NCI-H510A treated with DMSO at 0.1 percent for 48 hours (cell line): Measurements from ENCODE around the gene CDH1.
"Not testable (repeated sequence)": the region's sequence is repeated elsewhere in the genome, so short reads cannot be mapped to it uniquely, and the experiment has no call there.

ENCODE experiments used
- DNase-seq: peaks from one replicate; lab custom pipeline; 2025; lab: John Stamatoyannopoulos, UW

CDH1 gene

DNA sequence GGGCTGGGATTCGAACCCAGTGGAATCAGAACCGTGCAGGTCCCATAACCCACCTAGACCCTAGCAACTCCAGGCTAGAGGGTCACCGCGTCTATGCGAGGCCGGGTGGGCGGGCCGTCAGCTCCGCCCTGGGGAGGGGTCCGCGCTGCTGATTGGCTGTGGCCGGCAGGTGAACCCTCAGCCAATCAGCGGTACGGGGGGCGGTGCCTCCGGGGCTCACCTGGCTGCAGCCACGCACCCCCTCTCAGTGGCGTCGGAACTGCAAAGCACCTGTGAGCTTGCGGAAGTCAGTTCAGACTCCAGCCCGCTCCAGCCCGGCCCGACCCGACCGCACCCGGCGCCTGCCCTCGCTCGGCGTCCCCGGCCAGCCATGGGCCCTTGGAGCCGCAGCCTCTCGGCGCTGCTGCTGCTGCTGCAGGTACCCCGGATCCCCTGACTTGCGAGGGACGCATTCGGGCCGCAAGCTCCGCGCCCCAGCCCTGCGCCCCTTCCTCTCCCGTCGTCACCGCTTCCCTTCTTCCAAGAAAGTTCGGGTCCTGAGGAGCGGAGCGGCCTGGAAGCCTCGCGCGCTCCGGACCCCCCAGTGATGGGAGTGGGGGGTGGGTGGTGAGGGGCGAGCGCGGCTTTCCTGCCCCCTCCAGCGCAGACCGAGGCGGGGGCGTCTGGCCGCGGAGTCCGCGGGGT, at the start of gene CDH1:
Gene CDH1 (plus strand): TSS at position 247 of the 684 bp plus-strand sequence. CDS start 124 bp downstream, at position 371.
- DNase-seq: peak; percentile 78

DNA sequence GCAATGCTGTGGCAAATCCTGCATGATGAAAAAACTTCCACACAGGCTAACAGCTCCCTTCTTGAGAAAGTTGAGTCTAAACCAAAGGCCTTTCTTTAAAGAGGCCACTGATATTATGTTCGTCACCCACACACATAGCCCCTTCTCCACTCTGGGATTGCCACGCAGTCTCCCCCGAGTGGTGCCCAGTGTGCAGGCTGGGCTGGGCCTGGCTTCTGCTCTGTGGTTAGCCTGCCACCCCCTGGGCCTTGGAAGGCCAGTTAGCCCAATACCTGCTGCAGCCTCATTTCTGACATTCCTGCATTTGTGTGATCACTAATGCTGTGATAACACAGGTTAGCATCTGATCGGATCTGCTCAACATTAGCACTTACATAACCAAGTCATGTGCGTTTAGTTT, 47.2 kb upstream of the CDH1 start:
- no peak for DNase-seq

DNA sequence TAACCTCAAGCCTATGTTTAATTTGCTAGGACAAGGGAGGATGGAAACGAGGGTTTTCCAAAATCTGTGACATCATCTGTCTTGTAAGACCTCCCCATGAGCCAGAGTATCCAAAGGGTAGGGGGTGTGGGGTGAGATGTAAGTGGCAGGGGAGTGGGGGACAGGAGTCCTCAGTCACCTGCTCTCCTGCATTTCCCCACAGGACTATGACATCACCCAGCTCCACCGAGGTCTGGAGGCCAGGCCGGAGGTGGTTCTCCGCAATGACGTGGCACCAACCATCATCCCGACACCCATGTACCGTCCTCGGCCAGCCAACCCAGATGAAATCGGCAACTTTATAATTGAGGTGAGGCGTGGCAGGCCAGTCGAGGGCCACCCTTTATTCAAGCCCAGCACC, 41.5 kb upstream of the CDH1 start:
- DNase-seq: no peak

DNA sequence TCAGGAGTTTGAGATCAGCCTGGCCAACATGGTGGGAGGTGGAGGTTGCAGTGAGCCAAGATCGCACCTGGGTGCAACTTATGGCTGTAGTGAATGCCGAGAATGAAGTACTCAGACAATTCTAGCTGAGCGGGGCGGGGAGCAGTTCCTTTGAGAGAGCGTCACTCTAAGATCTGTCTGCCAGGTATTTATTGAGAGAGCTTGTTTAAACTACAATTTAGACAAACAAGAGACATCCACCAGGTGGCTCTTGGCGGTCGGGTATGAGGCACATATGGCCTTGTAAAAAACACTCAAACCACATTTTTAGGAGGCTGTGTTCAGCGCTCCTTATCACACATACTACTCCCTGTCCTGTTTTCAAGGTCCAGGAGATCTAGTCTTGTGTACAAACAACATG, 40.6 kb upstream of the CDH1 start:
- peak; percentile 49 for DNase-seq

DNA sequence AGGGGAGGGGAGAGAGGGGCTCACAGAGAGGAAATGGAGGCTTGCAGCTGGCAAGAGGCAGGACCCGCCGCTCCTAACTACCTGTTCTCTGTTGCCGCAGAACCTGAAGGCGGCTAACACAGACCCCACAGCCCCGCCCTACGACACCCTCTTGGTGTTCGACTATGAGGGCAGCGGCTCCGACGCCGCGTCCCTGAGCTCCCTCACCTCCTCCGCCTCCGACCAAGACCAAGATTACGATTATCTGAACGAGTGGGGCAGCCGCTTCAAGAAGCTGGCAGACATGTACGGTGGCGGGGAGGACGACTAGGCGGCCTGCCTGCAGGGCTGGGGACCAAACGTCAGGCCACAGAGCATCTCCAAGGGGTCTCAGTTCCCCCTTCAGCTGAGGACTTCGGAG, 39.0 kb upstream of the CDH1 start:
- no peak for DNase-seq

DNA sequence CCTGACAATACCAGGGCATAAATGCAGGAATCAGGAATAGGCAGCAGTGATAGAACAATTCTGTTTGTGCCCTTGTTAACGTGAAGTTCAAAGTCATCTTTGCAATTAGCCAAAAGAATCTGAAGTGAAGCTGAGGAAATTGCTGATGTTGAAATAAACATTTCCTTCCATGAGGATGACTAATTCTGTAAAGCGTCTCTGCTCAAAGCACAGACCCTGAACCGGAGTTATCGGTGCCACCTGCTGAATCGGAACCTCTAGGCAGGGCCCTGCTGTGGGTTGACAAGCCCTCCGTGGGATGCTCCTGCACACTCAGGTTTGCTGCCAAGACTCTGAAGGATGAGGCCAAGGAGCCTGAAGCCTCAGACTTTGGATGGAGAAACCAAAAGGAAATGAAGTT, 37.0 kb upstream of the CDH1 start:
- DNase-seq: no peak

DNA sequence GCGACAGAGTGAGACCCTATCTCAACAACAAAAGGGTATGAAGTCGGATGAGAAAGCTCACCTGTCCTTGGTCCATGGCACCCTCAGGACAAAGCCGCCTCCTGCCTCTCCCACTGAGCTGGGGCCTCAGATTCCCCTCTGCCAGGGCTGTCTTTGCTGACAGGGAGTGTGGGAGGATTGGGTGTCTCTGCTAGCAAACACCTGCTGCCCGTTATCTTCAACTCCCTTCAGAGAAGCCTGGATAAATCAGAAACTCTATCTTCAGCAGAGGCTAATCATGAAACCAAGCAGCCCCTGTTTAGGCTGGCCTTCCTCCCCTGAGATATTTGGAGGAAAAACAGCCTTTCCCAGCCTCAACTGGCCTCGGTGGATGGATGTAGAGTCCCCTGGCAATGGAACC, 36.3 kb upstream of the CDH1 start:
- no peak for DNase-seq

DNA sequence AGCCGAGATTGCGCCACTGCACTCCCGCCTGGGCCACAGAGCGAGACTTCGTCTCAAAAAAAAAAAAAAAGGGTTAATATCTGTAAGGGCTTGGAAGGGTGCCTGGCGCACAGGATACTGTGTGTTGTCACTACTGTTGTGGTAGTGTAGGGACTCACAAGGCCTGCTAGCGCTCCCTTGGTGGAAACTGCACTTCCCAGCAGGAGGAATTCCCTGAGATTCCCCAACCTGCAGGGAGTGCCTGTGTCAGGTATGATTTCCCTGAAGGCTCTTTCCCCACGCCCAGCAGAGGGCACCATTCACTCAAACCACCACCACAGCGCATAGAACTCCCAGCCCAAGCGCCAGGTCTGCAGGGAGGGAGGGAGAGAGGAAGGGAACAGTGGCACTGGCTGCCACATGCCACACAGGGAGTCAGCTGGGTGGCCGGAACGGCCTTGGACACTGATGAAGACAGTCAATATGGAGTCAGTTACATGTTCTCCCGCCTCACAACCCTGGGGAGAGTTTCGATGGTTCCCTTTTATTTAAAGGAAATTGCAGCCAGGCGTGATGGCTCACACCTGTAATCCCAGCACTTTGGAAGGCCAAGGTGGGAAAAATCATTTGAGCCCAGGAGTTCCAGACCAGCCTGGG, 32.7 kb upstream of the CDH1 start:
- peak; percentile 73 for DNase-seq

DNA sequence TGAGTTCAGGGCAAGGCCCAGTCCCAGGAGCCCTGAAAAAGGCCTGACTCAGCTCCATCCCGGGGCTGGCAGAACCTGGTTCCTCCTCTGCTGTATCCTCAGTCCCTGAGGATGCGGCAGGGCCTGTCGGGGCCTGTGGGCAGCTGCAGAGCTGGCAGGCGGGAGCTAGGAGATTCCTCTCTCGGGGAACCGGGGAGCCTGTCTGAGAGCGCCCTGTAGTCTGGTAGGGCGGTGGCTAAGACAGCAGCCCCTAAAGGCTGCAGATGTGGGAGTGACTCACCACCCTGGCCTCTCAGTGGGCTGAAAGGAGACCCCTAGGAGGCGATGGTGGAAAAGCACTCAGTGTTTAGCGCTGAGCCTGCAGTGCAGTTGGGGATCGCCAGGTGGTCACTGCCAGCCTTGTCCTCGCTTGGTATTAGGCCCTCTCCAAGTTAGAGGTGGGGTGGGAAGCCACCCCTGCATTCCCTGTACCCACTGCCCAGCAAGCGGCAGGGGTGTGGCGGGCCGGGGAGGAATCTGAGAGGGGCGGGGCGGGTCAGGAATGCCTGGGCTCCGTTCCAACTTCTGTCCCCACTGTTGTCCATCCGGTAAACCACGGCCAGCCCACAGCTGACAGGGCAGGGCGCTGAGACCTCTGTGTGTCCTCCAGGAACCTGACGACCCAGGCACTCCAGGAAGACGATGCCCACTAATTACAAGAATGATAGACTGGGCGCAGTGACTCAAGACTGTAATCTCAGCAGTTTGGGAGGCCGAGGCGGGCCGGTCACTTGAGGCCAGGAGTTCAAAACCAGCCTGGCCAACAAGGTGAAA, 29.5 kb upstream of the CDH1 start:
- no peak for DNase-seq

DNA sequence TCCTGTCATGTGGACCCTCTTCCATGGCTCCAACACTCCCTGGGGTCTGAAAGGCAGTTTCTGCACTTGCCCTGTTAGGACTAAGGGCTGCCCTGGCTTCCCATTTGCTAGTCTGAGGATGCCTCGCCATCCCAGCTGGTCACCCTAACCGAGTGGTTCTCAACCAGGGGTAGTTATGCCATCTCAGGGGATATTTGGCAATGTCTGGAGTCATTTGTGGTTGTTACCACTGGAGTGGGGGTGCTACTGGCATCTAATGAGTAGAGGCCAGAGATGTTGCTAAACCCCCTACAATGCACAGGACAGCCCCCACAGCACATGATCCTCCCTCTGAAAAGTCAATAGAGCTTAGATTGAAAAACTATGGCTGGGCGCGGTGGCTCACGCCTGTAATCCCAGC, 26.9 kb upstream of the CDH1 start:
- DNase-seq: no peak

DNA sequence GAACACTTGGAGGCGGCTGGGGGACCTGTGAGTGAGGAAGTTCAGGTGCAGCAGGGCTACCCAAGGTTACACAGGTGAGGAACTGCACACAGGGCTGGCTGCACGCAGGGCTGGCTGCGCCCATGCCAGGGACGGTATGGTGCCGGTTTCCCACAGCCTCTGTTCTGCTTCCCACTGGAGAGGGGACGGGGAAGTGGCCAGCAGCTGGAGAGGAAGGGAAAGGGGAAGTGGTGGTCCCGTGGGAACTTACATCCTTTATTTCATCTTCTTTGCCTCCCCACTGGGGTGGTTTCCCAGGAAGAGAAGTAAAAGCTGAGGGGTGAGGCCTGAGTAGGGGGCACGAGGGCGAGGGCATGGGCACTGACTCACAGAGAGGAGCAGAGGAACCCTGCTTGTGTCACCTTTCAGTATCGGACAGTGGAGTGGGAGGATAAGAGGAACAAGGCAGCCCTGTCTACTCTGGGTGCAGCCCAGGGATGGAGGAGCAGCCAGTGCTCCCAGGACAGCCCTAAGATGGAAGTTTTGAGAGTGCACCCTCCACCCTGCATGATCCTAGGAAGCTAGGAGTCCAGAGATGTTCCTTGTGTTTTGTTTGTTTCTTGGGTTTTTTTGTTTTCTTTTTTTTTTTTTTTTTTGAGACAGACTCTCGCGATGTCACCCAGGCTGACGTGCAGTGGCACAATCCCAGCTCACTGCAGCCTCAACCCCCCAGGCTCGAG, 25.5 kb upstream of the CDH1 start:
- no peak for DNase-seq

DNA sequence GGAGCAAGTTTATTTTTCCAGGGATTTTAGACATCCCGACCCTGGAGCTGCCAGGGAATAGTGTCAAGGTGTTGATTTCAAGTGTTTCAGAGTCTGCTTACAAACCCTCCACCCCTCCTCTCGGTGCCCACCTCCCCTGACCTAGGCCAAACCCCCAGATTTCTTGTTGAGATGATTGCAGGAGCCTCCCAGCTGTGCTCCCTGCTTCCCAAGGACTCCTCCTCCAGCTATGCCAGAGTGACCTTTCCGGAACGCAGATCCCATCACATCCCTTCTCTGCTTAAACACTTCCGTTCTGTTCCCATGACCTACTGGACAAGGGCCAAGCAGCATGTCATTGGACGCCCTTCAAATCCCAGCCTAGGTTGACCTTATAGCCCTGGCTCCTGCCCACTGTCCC, 23.7 kb upstream of the CDH1 start:
- no peak for DNase-seq

DNA sequence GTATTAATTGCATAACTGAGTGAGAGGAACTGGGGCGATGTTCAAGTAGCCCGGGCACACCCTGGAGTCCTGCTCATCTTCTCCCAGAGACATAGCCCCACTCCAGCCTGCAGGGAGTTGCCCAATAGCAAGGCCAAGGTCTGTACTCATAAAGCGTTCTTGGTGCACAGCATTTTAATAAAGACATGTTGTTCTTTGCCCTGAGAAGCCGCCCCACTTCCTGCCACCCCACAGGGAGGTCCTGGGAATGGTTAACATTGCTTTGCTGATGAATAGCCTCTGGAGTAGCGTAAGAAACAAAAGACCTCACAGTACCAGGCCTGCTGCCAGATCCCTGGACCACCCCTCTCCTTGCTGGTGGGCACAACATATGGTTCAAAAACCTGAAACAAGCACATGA, 21.6 kb upstream of the CDH1 start:
- DNase-seq: no peak

DNA sequence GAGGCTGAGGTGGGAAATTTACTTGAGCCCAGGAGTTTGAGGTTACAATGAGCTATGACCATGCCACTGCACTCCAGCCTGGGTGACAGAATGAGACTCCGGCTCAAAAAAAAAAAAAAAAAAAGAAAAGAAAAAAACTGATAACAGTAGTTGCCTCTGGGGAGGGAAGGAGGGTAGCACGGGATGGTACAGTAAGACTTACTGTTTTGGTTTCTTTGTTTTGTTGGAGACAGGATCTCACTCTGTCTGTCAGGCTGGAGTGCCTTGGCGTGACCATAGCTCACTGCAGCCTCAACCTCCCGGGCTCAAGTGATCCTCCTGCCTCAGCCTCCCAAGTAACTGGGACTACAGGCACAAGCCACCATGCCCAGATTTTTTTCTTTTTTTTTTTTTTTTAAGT, 20.6 kb upstream of the CDH1 start:
- DNase-seq: not testable (repeated sequence)

DNA sequence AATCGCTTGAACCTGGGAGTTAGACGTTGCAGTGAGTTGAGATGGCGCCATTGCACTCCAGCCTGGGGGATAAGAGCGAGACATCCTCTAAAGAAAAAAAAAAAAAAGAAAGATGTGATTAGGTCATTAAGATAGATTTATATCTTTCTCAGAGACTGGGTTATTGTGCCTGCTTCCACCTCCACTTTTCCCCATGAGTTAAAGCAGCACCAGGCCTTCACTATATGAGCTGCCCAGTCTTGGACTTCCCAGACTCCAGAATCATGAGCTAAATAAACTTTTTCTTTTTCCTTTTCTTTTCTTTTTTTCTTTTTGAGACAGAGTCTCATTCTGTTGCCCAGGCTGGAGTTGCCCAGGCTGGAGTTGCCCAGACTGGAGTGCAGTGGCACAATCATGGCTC, 19.4 kb upstream of the CDH1 start:
- DNase-seq: no peak

DNA sequence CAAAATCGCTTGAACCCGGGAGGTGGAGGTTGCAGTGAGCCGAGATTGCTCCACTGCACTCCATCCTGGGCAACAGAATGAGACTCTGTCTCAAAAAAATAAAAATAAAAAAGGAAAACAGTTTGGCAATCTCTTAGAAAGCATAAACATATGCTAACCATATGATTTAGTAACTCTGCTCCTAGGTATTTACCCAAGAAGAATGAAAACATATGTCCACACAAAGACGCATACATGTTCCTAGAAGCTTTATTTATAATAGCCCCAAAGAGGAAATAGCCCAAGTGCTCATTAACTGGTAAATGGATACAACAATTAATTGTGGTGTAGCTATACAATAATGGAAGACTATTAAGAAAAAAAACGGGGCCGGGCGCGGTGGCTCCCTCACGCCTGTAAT, 18.5 kb upstream of the CDH1 start:
- DNase-seq: no peak

DNA sequence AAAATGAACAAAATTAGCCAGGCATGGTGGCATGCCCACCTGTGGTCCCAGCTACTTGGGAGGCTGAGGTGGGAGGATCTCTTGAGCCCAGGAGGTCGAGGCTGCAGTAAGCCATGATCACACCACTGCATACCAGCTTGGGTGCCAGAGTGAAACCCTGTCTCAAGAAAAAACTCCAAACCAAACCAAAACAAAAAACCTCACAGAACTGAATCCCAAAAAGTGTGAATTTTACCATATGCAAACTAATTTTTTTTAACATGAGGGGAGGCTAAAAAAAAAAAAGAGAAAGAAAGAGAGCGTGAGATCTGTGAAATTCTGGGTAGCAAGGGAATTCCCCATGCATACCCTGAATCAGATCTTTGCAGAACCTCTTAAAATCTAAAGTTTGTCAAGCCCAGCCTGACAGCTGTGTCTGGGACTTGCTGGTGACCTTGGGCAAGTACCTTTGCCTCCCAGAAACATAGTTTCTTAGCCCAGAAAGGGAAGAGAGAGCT, 17.1 kb upstream of the CDH1 start:
- no peak for DNase-seq

DNA sequence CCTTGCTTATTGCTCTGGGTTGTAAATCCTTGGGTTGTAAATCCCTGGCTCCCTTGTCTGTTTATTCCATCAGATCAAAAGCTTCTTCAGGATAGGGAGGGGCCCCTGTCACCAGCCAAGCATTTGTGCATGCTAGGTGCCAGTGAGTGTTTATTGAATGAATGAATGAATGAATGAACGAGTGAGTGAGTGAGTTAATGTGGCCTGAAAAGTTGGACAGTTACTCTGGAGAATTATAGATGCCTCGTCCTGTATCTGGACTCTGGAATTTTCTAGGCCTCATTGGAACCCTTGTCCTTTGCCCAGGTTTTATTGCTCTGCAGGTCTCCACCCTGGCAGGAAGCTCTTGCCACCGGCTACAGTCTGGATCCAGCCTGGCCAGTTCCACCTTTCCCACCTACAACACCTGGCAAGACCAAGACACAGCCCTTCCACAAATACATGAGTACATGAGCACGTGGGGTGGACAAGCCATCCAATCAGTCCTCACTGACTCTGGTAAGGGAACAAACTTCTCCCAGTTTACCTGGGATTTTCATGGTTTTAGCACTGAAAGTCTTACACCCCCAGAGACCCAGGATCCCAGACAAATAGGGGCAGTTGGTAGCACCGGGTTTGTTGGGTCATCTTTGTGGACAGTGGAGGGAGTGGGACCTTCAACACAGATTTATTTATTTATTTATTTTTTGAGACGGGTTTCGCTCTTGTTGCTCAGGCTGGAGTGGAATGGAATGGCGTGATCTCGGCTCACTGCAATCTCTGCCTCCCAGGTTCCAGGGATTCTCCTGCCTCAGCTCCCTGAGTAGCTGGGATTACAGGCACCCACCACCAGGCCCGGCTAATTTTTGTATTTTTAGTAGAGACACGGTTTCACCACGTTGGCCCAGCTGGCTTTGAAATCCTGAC, 14.7 kb upstream of the CDH1 start:
- no peak for DNase-seq

DNA sequence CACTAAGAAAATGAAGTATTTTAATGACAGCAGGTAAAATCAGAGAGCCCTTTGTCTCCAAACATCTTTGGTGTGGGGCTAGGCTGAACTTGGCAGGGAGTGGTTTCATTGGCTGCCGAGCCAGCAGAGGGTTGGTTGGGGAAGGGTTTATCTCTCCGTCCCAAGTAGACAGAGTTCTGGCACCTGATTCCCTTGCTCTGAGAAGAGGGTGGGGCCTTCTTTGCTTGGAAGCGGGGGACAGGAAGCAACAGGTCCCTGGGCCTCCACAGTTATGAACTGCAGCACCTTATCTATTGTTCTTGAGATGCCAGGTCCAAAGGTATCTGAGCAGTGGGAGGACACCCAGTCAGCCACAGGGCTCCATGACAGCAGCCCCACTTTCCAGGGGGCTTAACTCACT, 12.3 kb upstream of the CDH1 start:
- no peak for DNase-seq

DNA sequence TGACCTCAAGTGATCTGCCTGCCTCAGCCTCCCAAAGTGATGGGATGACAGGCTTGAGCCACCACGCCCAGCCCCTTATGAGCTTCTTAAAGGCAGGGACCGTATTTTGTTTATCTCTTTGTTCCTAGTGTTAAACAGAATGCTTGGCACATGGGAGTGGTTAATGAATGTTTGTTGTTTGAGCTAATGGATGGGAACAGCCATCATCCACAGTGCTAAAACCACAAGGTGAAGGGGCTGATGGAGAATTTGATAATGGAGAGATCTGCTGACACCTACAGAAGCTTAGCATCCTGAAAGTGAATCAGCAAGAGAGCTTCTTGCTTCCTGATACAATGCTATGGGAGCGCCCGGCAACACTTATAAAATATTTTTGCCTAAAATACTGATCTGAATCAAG, 8.6 kb upstream of the CDH1 start:
- no peak for DNase-seq

DNA sequence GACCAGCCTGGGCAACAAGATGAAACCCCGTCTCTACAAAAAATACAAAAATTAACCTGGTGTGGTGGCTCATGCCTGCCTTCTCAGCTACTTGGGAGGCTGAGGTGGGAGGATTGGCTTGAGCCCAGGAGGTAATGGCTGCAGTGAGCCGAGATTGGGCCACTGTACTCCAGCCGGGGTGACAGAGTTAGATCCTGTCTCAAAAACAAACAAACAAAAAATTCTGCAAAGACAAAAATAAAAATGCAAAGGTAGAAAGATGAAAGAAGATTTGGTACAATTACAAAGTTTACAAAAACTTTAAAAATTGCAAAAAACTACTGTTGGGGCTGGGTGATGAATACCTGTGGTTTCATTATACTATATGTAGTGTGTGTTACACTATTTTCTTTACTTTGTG, 5.5 kb upstream of the CDH1 start:
- no peak for DNase-seq
